OCI-LY7 (cell line): ENCODE measurements around the gene MRRF.

Source experiments
- CTCF ChIP-seq: fragments of 200-600 bp; sonication (generic); conservative IDR thresholded peaks from 2 replicates; pipeline ENCODE4 v1.5.1; 2014; ENCODE audit warnings: mild to moderate bottlenecking, antibody characterized with exemption, low read length, moderate library complexity, mixed read lengths
- EZH2phosphoT487 ChIP-seq: fragments of 200-600 bp; sonication (generic); IDR thresholded peaks from 2 replicates; pipeline ENCODE4 v1.6.1; 2018; ENCODE audit warnings: low read depth, borderline replicate concordance, mild to moderate bottlenecking, mixed run types, antibody characterized with exemption, low read length, moderate library complexity, mixed read lengths

- TF ChIP-seq CTCF (no peak), EZH2phosphoT487 (no peak)
Measured at GRCh38 chr9:122337556-122337929, 72.9 kb downstream of the MRRF start.
